ENCODE results near the gene PPP4R2.

PPP4R2 gene, protein sequence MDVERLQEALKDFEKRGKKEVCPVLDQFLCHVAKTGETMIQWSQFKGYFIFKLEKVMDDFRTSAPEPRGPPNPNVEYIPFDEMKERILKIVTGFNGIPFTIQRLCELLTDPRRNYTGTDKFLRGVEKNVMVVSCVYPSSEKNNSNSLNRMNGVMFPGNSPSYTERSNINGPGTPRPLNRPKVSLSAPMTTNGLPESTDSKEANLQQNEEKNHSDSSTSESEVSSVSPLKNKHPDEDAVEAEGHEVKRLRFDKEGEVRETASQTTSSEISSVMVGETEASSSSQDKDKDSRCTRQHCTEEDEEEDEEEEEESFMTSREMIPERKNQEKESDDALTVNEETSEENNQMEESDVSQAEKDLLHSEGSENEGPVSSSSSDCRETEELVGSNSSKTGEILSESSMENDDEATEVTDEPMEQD

DNA sequence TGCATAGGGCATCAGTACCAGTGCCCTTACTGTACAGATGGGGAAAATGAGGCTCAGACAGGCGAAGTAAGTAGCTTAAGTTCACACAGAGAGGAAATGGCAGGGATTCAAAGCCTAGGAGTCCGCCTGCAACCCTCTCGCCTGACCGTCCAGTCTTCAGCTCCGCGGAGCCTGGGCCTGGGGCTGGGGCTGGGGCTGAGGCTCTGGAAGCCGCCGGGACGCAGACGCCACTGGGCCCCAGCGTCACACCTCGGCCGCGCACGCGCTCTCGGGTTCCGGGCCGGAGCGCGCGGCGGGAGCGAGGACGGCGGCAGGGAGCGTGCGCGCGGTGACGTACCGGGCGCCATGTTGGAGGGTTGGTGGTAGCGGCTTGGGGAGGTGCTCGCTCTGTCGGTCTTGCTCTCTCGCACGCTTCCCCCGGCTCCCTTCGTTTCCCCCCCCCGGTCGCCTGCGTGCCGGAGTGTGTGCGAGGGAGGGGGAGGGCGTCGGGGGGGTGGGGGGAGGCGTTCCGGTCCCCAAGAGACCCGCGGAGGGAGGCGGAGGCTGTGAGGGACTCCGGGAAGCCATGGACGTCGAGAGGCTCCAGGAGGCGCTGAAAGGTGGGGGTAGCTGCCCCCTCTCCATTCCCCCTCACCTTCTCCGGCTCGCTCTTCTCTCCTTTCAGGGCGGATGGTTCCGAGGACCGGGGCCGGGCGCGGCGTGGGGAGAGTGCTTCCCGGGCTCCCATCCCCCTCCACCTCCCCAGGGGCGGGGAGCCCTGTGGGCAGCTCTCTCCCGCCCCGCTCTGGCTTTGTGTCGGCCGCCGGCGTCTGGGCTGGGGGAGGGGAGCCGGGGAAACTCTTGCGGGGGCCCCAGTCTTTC is at the start of gene PPP4R2:
PPP4R2 (plus strand) TSS at position 339 of the 861 bp plus-strand sequence; CDS start at position 566, 227 bp downstream.
- Histone ChIP-seq H3K4me1 (ENCODE audit: control insufficient read depth in 5 of 5, insufficient read depth in 5 of 5, low read length in 5 of 5) (peaks cover 7 to 43% (median 41%) of the 10 kb centered on the region in 5 donors), H3K27me3 (ENCODE audit: control insufficient read depth in 5 of 5, insufficient read depth in 4 of 5, low read length in 5 of 5) (no peaks in the 10 kb centered on the region), H3K9me3 (ENCODE audit: control insufficient read depth in 5 of 5, low read length in 5 of 5) (no peaks in the 10 kb centered on the region), H3K4me3 (ENCODE audit: low read depth in 1 of 5, low read length in 5 of 5) (peak within 1 kb of the TSS; percentile 77 to 95 (median 81)), H3K36me3 (ENCODE audit: control insufficient read depth in 5 of 5, insufficient read depth in 5 of 5, low read length in 5 of 5) (peaks cover 0 to 7% (median 2%) of the 10 kb centered on the region in 5 donors), H3K27ac (ENCODE audit: low read depth, low read length) (peak within 1 kb of the TSS; percentile 94), H3K9ac (ENCODE audit: low read length in 5 of 5) (peak within 1 kb of the TSS; percentile 84 to 96 (median 88))

DNA sequence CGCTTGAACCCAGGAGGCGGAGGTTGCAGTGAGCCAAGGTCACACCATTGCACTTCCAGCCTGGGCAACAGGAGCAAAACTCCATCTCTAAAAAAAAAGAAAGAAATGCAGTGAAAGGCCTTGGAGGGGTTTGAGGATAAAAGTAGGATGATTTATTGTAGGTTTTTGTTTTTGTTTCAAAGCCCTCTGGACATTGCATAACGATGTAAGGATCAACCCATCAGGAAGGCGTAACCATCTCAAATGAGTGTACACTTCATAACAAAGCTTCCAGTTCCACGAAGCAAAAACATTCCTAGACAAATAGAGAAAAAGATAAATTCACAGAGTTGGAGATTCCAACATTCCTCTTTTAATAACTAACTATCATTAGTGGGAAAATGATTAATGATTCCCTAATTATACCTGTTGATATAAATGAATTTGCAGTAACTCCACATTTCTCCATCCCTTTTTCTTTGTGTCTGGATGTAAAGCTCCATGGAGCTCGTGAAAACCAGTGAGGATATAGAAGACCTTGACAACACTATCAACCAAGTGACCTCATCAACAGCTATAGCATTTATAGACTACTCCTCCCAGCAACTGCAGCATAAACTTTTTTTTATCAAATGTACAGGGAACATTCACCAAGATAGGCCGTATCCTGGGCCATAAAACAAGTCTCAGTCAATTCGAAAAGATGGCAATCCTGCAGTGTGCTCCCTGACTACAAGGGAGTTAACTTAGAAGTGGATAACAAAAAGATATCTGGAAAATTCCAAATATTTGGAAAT is 48.7 kb upstream of the PPP4R2 start:
- H3K9me3 ChIP-seq (ENCODE audit: control insufficient read depth in 5 of 5, low read length in 5 of 5) = no peaks in the 10 kb centered on the region
- H3K27me3 ChIP-seq (ENCODE audit: control insufficient read depth in 5 of 5, insufficient read depth in 4 of 5, low read length in 5 of 5) = no peaks in the 10 kb centered on the region

DNA sequence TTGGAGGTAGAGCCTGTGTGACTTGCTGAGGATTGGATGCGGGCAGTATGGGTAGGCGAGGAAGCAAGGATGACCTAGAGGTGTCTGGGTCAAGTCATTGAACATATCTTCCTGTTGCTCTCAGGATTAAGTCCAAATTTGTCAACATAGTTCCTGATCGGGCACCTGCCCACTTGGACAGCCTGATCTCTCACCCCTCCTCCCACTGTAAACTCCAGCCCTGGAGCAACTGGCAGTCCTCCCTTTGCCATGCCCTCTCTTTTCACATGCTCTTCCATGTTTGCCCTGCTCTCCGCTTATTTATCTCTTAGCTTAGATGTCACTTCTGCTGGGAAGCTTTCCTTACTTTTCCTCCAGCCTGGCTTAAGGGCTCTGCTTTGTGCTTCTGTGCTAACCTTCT is 47.6 kb upstream of the PPP4R2 start:
- Histone ChIP-seq H3K27me3 (ENCODE audit: control insufficient read depth in 5 of 5, insufficient read depth in 4 of 5, low read length in 5 of 5) (no peaks in the 10 kb centered on the region), H3K36me3 (ENCODE audit: control insufficient read depth in 5 of 5, insufficient read depth in 5 of 5, low read length in 5 of 5) (no peaks in the 10 kb centered on the region), H3K9ac (ENCODE audit: low read length in 5 of 5) (no peak overlapping the region), H3K4me1 (ENCODE audit: control insufficient read depth in 5 of 5, insufficient read depth in 5 of 5, low read length in 5 of 5) (peaks cover 0 to 10% (median 5%) of the 10 kb centered on the region in 5 donors), H3K9me3 (ENCODE audit: control insufficient read depth in 5 of 5, low read length in 5 of 5) (no peaks in the 10 kb centered on the region), H3K4me3 (ENCODE audit: low read depth in 1 of 5, low read length in 5 of 5) (no peak overlapping the region), H3K27ac (ENCODE audit: low read depth, low read length) (no peak overlapping the region)

More for the DNA sequence above, 48.7 kb upstream of the PPP4R2 start:
- no peak overlapping the region for H3K27ac ChIP-seq (ENCODE audit: low read depth, low read length)
- no peak overlapping the region for H3K9ac ChIP-seq (ENCODE audit: low read length in 5 of 5)
- peaks cover 0 to 3% (median 0%) of the 10 kb centered on the region in 5 donors for H3K4me1 ChIP-seq (ENCODE audit: control insufficient read depth in 5 of 5, insufficient read depth in 5 of 5, low read length in 5 of 5)
- no peaks in the 10 kb centered on the region for H3K36me3 ChIP-seq (ENCODE audit: control insufficient read depth in 5 of 5, insufficient read depth in 5 of 5, low read length in 5 of 5)
- H3K4me3 ChIP-seq (ENCODE audit: low read depth in 1 of 5, low read length in 5 of 5) = no peak overlapping the region

DNA sequence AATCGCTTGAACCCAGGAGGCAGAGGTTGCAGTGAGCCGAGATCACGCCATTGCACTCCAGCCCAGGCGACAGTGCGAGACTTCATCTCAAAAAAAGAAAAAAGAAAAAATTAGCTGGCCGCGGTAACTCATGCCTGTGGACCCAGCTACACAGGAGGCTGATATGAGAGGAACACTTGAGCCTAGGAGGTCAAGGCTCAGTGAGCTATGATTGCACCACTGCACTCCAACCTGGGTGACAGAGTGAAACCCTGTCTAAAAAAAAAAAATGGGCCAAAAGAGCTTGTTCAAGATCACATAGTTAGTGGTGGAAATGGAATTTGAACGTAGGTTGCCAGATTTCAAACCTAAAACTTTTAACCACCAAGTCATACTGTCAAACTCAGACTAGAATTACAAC is 46.2 kb upstream of the PPP4R2 start:
- H3K36me3 ChIP-seq (ENCODE audit: control insufficient read depth in 5 of 5, insufficient read depth in 5 of 5, low read length in 5 of 5) = no peaks in the 10 kb centered on the region
- H3K27me3 ChIP-seq (ENCODE audit: control insufficient read depth in 5 of 5, insufficient read depth in 4 of 5, low read length in 5 of 5) = no peaks in the 10 kb centered on the region
- H3K4me1 ChIP-seq (ENCODE audit: control insufficient read depth in 5 of 5, insufficient read depth in 5 of 5, low read length in 5 of 5) = peaks cover 0 to 10% (median 5%) of the 10 kb centered on the region in 5 donors
- no peaks in the 10 kb centered on the region for H3K9me3 ChIP-seq (ENCODE audit: control insufficient read depth in 5 of 5, low read length in 5 of 5)
- no peak overlapping the region for H3K27ac ChIP-seq (ENCODE audit: low read depth, low read length)
- H3K9ac ChIP-seq (ENCODE audit: low read length in 5 of 5) = no peak overlapping the region
- no peak overlapping the region for H3K4me3 ChIP-seq (ENCODE audit: low read depth in 1 of 5, low read length in 5 of 5)

DNA sequence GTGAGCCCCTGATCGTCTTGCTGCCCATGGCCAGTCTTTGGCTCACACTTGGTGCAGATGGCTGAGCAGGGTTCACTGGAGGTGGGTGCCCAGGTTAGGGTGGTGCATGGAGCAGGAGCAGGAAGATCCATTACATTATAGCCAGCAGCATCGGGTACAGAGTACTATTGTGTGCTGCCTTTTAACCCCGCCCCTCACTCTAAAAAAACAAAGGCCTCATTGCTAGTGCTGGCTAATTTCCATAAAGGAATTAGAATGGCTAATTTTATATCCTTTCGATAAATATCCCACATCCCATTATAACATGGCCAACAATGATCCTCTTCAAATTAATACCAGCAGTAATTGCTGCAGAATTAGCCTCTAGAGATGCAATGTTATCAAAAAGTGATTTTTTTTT is 45.8 kb upstream of the PPP4R2 start:
- Histone ChIP-seq H3K27me3 (ENCODE audit: control insufficient read depth in 5 of 5, insufficient read depth in 4 of 5, low read length in 5 of 5) (no peaks in the 10 kb centered on the region), H3K36me3 (ENCODE audit: control insufficient read depth in 5 of 5, insufficient read depth in 5 of 5, low read length in 5 of 5) (no peaks in the 10 kb centered on the region), H3K27ac (ENCODE audit: low read depth, low read length) (no peak overlapping the region), H3K4me1 (ENCODE audit: control insufficient read depth in 5 of 5, insufficient read depth in 5 of 5, low read length in 5 of 5) (peaks cover 0 to 10% (median 5%) of the 10 kb centered on the region in 5 donors), H3K4me3 (ENCODE audit: low read depth in 1 of 5, low read length in 5 of 5) (no peak overlapping the region), H3K9me3 (ENCODE audit: control insufficient read depth in 5 of 5, low read length in 5 of 5) (no peaks in the 10 kb centered on the region), H3K9ac (ENCODE audit: low read length in 5 of 5) (no peak overlapping the region)

DNA sequence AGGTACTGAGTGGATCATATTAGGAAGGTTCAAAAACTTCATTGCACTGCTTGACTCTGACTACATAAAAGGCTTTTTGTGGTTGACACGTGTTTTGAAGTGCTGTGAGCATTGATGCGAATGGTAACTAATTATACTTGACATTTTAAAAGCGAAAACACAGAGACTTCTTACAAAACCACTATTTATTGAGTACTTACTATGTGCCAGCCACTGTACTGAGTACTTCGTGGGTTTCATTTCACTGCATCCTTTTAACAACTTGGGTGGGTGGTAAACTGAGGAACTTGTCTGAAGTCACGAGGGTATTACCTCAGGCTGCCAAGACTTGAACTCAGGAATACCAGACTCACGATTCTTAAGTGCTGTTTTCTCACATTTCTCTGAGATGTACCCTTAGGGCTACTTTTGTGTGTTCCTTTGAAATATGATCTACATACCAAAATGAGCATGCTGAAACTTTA is 45.3 kb upstream of the PPP4R2 start:
- H3K4me1 ChIP-seq (ENCODE audit: control insufficient read depth in 5 of 5, insufficient read depth in 5 of 5, low read length in 5 of 5) = peaks cover 0 to 10% (median 5%) of the 10 kb centered on the region in 5 donors
- no peak overlapping the region for H3K9ac ChIP-seq (ENCODE audit: low read length in 5 of 5)
- no peak overlapping the region for H3K27ac ChIP-seq (ENCODE audit: low read depth, low read length)
- H3K4me3 ChIP-seq (ENCODE audit: low read depth in 1 of 5, low read length in 5 of 5) = no peak overlapping the region
- no peaks in the 10 kb centered on the region for H3K9me3 ChIP-seq (ENCODE audit: control insufficient read depth in 5 of 5, low read length in 5 of 5)
- no peaks in the 10 kb centered on the region for H3K36me3 ChIP-seq (ENCODE audit: control insufficient read depth in 5 of 5, insufficient read depth in 5 of 5, low read length in 5 of 5)
- no peaks in the 10 kb centered on the region for H3K27me3 ChIP-seq (ENCODE audit: control insufficient read depth in 5 of 5, insufficient read depth in 4 of 5, low read length in 5 of 5)

DNA sequence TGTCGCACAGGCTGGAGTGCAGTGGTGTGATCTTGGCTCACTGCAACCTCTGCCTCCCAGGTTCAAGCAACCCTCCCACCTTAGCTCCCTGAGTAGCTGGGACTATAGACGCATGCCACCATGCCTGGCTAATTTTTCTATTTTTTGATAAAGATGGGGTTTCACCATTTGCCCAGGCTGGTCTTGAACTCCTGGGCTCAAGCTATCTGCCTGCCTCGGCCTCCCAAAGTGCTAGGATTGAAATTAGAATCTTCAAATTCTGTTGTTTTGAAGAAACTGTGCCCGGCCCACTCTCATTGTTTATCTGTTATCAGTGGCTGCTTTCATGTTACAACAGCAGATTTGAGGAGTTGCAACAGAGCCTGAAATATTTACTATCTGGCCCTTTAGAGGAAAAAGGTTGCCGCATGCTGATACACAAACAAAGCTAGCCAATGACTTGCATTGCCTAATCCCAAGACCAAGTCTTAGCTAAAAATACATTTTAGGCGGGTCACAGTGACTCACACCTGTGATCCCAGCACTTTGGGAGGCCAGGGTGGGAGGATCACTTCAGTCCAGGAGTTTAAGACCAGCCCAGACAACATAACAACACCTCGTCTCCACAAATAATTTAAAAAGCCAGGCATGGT is 43.2 kb upstream of the PPP4R2 start:
- Histone ChIP-seq H3K27ac (ENCODE audit: low read depth, low read length) (no peak overlapping the region), H3K4me1 (ENCODE audit: control insufficient read depth in 5 of 5, insufficient read depth in 5 of 5, low read length in 5 of 5) (peaks cover 0 to 21% (median 6%) of the 10 kb centered on the region in 5 donors), H3K9ac (ENCODE audit: low read length in 5 of 5) (no peak overlapping the region), H3K4me3 (ENCODE audit: low read depth in 1 of 5, low read length in 5 of 5) (no peak overlapping the region), H3K9me3 (ENCODE audit: control insufficient read depth in 5 of 5, low read length in 5 of 5) (no peaks in the 10 kb centered on the region), H3K27me3 (ENCODE audit: control insufficient read depth in 5 of 5, insufficient read depth in 4 of 5, low read length in 5 of 5) (no peaks in the 10 kb centered on the region), H3K36me3 (ENCODE audit: control insufficient read depth in 5 of 5, insufficient read depth in 5 of 5, low read length in 5 of 5) (no peaks in the 10 kb centered on the region)

DNA sequence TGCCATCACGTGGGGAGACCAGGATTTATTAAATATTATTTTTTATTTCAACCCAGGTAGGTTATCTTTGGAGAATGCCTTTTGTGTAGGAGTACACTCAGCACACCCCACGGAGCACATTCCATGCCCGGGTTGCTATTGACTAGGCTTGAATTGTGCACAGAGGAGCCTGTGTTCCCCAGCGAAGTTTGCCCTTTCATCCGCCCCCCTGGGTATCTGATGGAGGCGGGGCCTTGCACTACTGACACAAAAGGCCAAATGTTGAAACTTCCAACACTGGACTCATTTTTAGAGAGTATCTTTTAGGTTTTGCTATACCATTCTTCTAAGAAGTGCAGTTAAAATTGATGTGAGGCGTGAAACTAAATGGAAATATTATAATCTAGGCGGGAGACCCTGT is 39.3 kb upstream of the PPP4R2 start:
- H3K4me1 ChIP-seq (ENCODE audit: control insufficient read depth in 5 of 5, insufficient read depth in 5 of 5, low read length in 5 of 5) = peaks cover 4 to 37% (median 21%) of the 10 kb centered on the region in 5 donors
- H3K27me3 ChIP-seq (ENCODE audit: control insufficient read depth in 5 of 5, insufficient read depth in 4 of 5, low read length in 5 of 5) = no peaks in the 10 kb centered on the region
- H3K27ac ChIP-seq (ENCODE audit: low read depth, low read length) = peak overlapping the region; percentile 59
- H3K4me3 ChIP-seq (ENCODE audit: low read depth in 1 of 5, low read length in 5 of 5) = no peak overlapping the region
- H3K36me3 ChIP-seq (ENCODE audit: control insufficient read depth in 5 of 5, insufficient read depth in 5 of 5, low read length in 5 of 5) = no peaks in the 10 kb centered on the region
- H3K9me3 ChIP-seq (ENCODE audit: control insufficient read depth in 5 of 5, low read length in 5 of 5) = no peaks in the 10 kb centered on the region
- H3K9ac ChIP-seq (ENCODE audit: low read length in 5 of 5) = peak overlapping the region in 1 of 5 donors; percentile 51

DNA sequence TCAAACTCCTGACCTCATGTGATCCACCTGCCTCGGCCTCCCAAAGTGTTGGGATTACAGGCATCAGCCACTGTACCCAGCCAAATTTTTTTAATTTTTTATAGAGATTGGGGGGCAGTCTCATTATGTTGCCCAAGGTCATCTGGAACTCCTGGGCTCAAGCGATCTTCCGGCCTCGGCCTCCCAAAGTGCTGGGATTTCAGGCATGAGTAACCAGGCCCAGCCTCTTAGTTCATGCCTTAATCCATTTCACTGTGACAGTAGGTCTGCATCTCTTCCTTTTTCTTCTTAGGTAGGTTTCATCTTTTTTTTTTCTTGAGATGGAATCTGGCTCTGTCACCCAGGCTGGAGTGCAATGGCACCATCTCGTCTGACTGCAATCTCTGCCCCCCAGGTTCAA is 37.3 kb upstream of the PPP4R2 start:
- H3K4me3 ChIP-seq (ENCODE audit: low read depth in 1 of 5, low read length in 5 of 5) = no peak overlapping the region
- no peaks in the 10 kb centered on the region for H3K9me3 ChIP-seq (ENCODE audit: control insufficient read depth in 5 of 5, low read length in 5 of 5)
- no peaks in the 10 kb centered on the region for H3K27me3 ChIP-seq (ENCODE audit: control insufficient read depth in 5 of 5, insufficient read depth in 4 of 5, low read length in 5 of 5)
- no peaks in the 10 kb centered on the region for H3K36me3 ChIP-seq (ENCODE audit: control insufficient read depth in 5 of 5, insufficient read depth in 5 of 5, low read length in 5 of 5)
- H3K27ac ChIP-seq (ENCODE audit: low read depth, low read length) = no peak overlapping the region
- no peak overlapping the region for H3K9ac ChIP-seq (ENCODE audit: low read length in 5 of 5)
- peaks cover 4 to 28% (median 15%) of the 10 kb centered on the region in 5 donors for H3K4me1 ChIP-seq (ENCODE audit: control insufficient read depth in 5 of 5, insufficient read depth in 5 of 5, low read length in 5 of 5)

Data from subcutaneous abdominal adipose tissue (tissue), 5 donors.